PC-9 (cell line): ENCODE data around the gene HOXA5.

Experiments used
- CTCF ChIP-seq: fragments of 200-600 bp; sonication (generic); conservative IDR thresholded peaks from 2 replicates; pipeline ENCODE4 v1.6.1; 2017; ENCODE audit warnings: mixed run types, antibody characterized with exemption, mild to moderate bottlenecking, moderate library complexity
- EZH2 ChIP-seq: fragments of 200-600 bp; sonication (generic); IDR thresholded peaks from 2 replicates; pipeline ENCODE4 v1.8.0; 2017; ENCODE audit warnings: antibody characterized with exemption, low read depth

GRCh38 chr7:27108390-27109127, 34.9 kb downstream of the HOXA5 start:
- TF ChIP-seq CTCF: no peak
- TF ChIP-seq EZH2: no peak
